GM12874 (cell line): ENCODE data around the gene APOC1.
"Not testable (repeated sequence)": the region's sequence is repeated elsewhere in the genome, so short reads cannot be mapped to it uniquely, and the experiment has no call there.

Source experiments
- CTCF ChIP-seq: IDR thresholded peaks from 2 replicates; pipeline ENCODE4 v1.5.1; 2011; ENCODE audit warnings: low read depth, mild to moderate bottlenecking, control low read depth, low read length, moderate library complexity; ENCODE audit not compliant: insufficient read depth

The APOC1 gene

GRCh38 chr19:44914433-44915206, at the start of gene APOC1:
APOC1 (plus strand) TSS chr19:44914608; CDS start chr19:44914892, 284 bp downstream.
- not testable (repeated sequence) for TF ChIP-seq CTCF

- no peak for TF ChIP-seq CTCF
Measured at GRCh38 chr19:44865196-44865767, 49.1 kb upstream of the APOC1 start.

GRCh38 chr19:44866664-44867063, 47.7 kb upstream of the APOC1 start:
- TF ChIP-seq CTCF: no peak

- no peak for TF ChIP-seq CTCF
Measured at GRCh38 chr19:44867578-44867977, 46.8 kb upstream of the APOC1 start.

GRCh38 chr19:44869733-44870470, 44.5 kb upstream of the APOC1 start:
- no peak for TF ChIP-seq CTCF

- TF ChIP-seq CTCF: no peak
Measured at GRCh38 chr19:44871809-44872208, 42.6 kb upstream of the APOC1 start.

- TF ChIP-seq CTCF: no peak
Measured at GRCh38 chr19:44872661-44873060, 41.7 kb upstream of the APOC1 start.
